GM18519 (cell line): Measurements from ENCODE around the gene TMEM192.
A peak's percentile ranks its signal among the peaks of the same experiment; 100 is the strongest.
"Not testable (repeated sequence)": the region's sequence is repeated elsewhere in the genome, so short reads cannot be mapped to it uniquely, and the experiment has no call there.

ENCODE experiments used
- ATAC-seq: cut with Tn5 transposase; IDR thresholded peaks from one replicate; pipeline ENCODE4 v1.9.1; 2021; ENCODE audit warnings: mild to moderate bottlenecking, moderate library complexity; ENCODE audit not compliant: unreplicated experiment, low FRiP score

Gene TMEM192

GRCh38 chr4:165112368-165113121 lies at the start of gene TMEM192:
TSS of gene TMEM192 (minus strand) at chr4:165112860. CDS start at chr4:165112773, 87 bp downstream.
- peak; percentile 84 for ATAC-seq

GRCh38 chr4:165158762-165159161 lies 46.1 kb upstream of the TMEM192 start:
- no peak for ATAC-seq

GRCh38 chr4:165156906-165157305 lies 44.2 kb upstream of the TMEM192 start:
- no peak for ATAC-seq

- no peak for ATAC-seq
Measured at GRCh38 chr4:165154482-165154881, 41.8 kb upstream of the TMEM192 start.

GRCh38 chr4:165152527-165152926 lies 39.9 kb upstream of the TMEM192 start:
- ATAC-seq, result no peak

- no peak for ATAC-seq
Measured at GRCh38 chr4:165151734-165152133, 39.1 kb upstream of the TMEM192 start.

- ATAC-seq, result no peak
Measured at GRCh38 chr4:165150545-165150944, 37.9 kb upstream of the TMEM192 start.

GRCh38 chr4:165138843-165139242 lies 26.2 kb upstream of the TMEM192 start:
- no peak for ATAC-seq

- no peak for ATAC-seq
Measured at GRCh38 chr4:165137205-165137604, 24.5 kb upstream of the TMEM192 start.

- no peak for ATAC-seq
Measured at GRCh38 chr4:165136529-165136928, 23.9 kb upstream of the TMEM192 start.

GRCh38 chr4:165133150-165133549 lies 20.5 kb upstream of the TMEM192 start:
- ATAC-seq, result no peak

- peak; percentile 77 for ATAC-seq
Measured at GRCh38 chr4:165131247-165131832, 18.7 kb upstream of the TMEM192 start.

GRCh38 chr4:165129924-165130323 lies 17.3 kb upstream of the TMEM192 start:
- ATAC-seq, result no peak

- ATAC-seq, result not testable (repeated sequence)
Measured at GRCh38 chr4:165125869-165126499, 13.3 kb upstream of the TMEM192 start.

GRCh38 chr4:165124488-165124887 lies 11.8 kb upstream of the TMEM192 start:
- ATAC-seq, result no peak

- peak; percentile 86 for ATAC-seq
Measured at GRCh38 chr4:165118256-165118909, 5.7 kb upstream of the TMEM192 start.

- no peak for ATAC-seq
Measured at GRCh38 chr4:165115301-165115700, 2.6 kb upstream of the TMEM192 start.

- no peak for ATAC-seq
Measured at GRCh38 chr4:165111906-165112367, 723 bp downstream of the TMEM192 start.

GRCh38 chr4:165106518-165106917 lies 6.1 kb downstream of the TMEM192 start:
- no peak for ATAC-seq

GRCh38 chr4:165101641-165102040 lies 11.0 kb downstream of the TMEM192 start:
- ATAC-seq, result no peak

- ATAC-seq, result no peak
Measured at GRCh38 chr4:165096776-165097175, 15.9 kb downstream of the TMEM192 start.
